H9 (cell line): ENCODE data around the gene SYCP2L. TPM values are rescaled to one million over a fixed set of nuclear protein-coding genes. Genes with fewer than 3 reads are reported as not detected.

Experiments used
- DNase-seq: peaks from one replicate; pipeline ENCODE4 v3.0.0-alpha.2; 2017
- H2AFZ ChIP-seq: one replicate; pipeline ENCODE4 v1.6.1; 2013; ENCODE audit warnings: mild to moderate bottlenecking, low read length, control low read depth, moderate library complexity
- H2AK5ac ChIP-seq: 2 replicates; pipeline ENCODE4 v1.6.1; 2013; ENCODE audit warnings: low read length, control low read depth, mixed read lengths; ENCODE audit not compliant: insufficient read length
- H2BK120ac ChIP-seq: one replicate; pipeline ENCODE4 v1.6.1; 2013; ENCODE audit warnings: low read depth, mild to moderate bottlenecking, low read length, control low read depth, inconsistent platforms; ENCODE audit not compliant: poor library complexity, severe bottlenecking
- H2BK12ac ChIP-seq: 2 replicates; pipeline ENCODE4 v1.6.1; 2013; ENCODE audit warnings: low read length, control low read depth, mixed read lengths, low read depth; ENCODE audit not compliant: insufficient read length
- H2BK15ac ChIP-seq: 2 replicates; pipeline ENCODE4 v1.6.1; 2013; ENCODE audit warnings: low read depth, low read length, control low read depth
- H2BK20ac ChIP-seq: one replicate; pipeline ENCODE4 v1.6.1; 2013; ENCODE audit warnings: low read depth, mild to moderate bottlenecking, low read length, control low read depth, inconsistent platforms; ENCODE audit not compliant: poor library complexity, severe bottlenecking
- H2BK5ac ChIP-seq: 2 replicates; pipeline ENCODE4 v1.6.1; 2013; ENCODE audit warnings: low read length, control low read depth, mixed read lengths; ENCODE audit not compliant: insufficient read length
- H3K14ac ChIP-seq: 2 replicates; pipeline ENCODE4 v1.6.1; 2013; ENCODE audit warnings: low read length, control low read depth; ENCODE audit not compliant: insufficient read depth
- H3K18ac ChIP-seq: 2 replicates; pipeline ENCODE4 v1.6.1; 2013; ENCODE audit warnings: low read depth, mild to moderate bottlenecking, mixed read lengths, low read length, control low read depth; ENCODE audit not compliant: insufficient read length
- H3K23ac ChIP-seq: 2 replicates; pipeline ENCODE4 v1.6.1; 2013; ENCODE audit warnings: low read length, control low read depth, mixed read lengths, low read depth; ENCODE audit not compliant: insufficient read length
- H3K23me2 ChIP-seq: 2 replicates; pipeline ENCODE4 v1.6.1; 2013; ENCODE audit warnings: low read depth, mild to moderate bottlenecking, mixed read lengths, low read length, control low read depth; ENCODE audit not compliant: insufficient read length, poor library complexity, severe bottlenecking
- H3K27ac ChIP-seq: 2 replicates; pipeline ENCODE4 v1.5.1; 2013; ENCODE audit warnings: low read length, control low read depth, mixed read lengths, low read depth; ENCODE audit not compliant: insufficient read length
- H3K27me3 ChIP-seq: 2 replicates; pipeline ENCODE4 v1.6.1; 2013; ENCODE audit warnings: low read length, control low read depth, inconsistent platforms; ENCODE audit not compliant: insufficient read depth
- H3K4ac ChIP-seq: 2 replicates; pipeline ENCODE4 v1.6.1; 2013; ENCODE audit warnings: low read depth, mild to moderate bottlenecking, control low read depth, inconsistent platforms, low read length, moderate library complexity
- H3K4me1 ChIP-seq: 2 replicates; pipeline ENCODE4 v1.6.1; 2013; ENCODE audit warnings: low read length, control low read depth, inconsistent platforms; ENCODE audit not compliant: insufficient read depth
- H3K4me2 ChIP-seq: 2 replicates; pipeline ENCODE4 v1.6.1; 2013; ENCODE audit warnings: low read length, control low read depth, mixed read lengths; ENCODE audit not compliant: insufficient read length, insufficient read depth
- H3K56ac ChIP-seq: 2 replicates; pipeline ENCODE4 v1.6.1; 2013; ENCODE audit warnings: low read depth, mild to moderate bottlenecking, mixed read lengths, low read length, control low read depth; ENCODE audit not compliant: insufficient read length
- H3K79me1 ChIP-seq: 2 replicates; pipeline ENCODE4 v1.6.1; 2013; ENCODE audit warnings: low read depth, mild to moderate bottlenecking, moderate library complexity, low read length, control low read depth, inconsistent platforms; ENCODE audit not compliant: insufficient read depth, poor library complexity, severe bottlenecking
- H3K79me2 ChIP-seq: 2 replicates; pipeline ENCODE4 v1.6.1; 2013; ENCODE audit warnings: low read length, control low read depth, inconsistent platforms; ENCODE audit not compliant: insufficient read depth
- H3K9ac ChIP-seq: 2 replicates; pipeline ENCODE4 v1.6.1; 2013; ENCODE audit warnings: low read length, control low read depth, mixed read lengths; ENCODE audit not compliant: insufficient read length; ENCODE audit errors: extremely low read depth
- H3K9me3 ChIP-seq: one replicate; pipeline ENCODE4 v1.6.1; 2013; ENCODE audit warnings: low read depth, low read length, inconsistent platforms; ENCODE audit not compliant: control insufficient read depth
- H3T11ph ChIP-seq: one replicate; pipeline ENCODE4 v1.6.1; 2013; ENCODE audit warnings: mild to moderate bottlenecking, low read length, control low read depth, inconsistent platforms
- H4K20me1 ChIP-seq: one replicate; pipeline ENCODE4 v1.6.1; 2013; ENCODE audit not compliant: control insufficient read depth, insufficient read length, insufficient read depth
- H4K5ac ChIP-seq: 2 replicates; pipeline ENCODE4 v1.6.1; 2013; ENCODE audit warnings: low read depth, mild to moderate bottlenecking, mixed read lengths, low read length, control low read depth; ENCODE audit not compliant: insufficient read length
- H4K8ac ChIP-seq: replicated peaks from 2 replicates; pipeline ENCODE4 v1.6.1; 2013; ENCODE audit warnings: low read length, control low read depth, mixed read lengths, low read depth; ENCODE audit not compliant: insufficient read length
- H4K91ac ChIP-seq: 2 replicates; pipeline ENCODE4 v1.6.1; 2013; ENCODE audit warnings: low read depth, mild to moderate bottlenecking, moderate library complexity, mixed read lengths, low read length, control low read depth; ENCODE audit not compliant: insufficient read length
- H3K27ac Mint-ChIP-seq, 3 experiments: 2 replicates in 2 of 3; 3 replicates in 1 of 3; pipeline ENCODE4 v1.8.0; 2020 to 2021; ENCODE audit warnings: mixed read lengths in 3 of 3, mild to moderate bottlenecking in 1 of 3, moderate library complexity in 1 of 3
- H3K27me3 Mint-ChIP-seq: 2 replicates; pipeline ENCODE4 v1.8.0; 2021; ENCODE audit warnings: low read depth, mild to moderate bottlenecking, moderate library complexity, mixed read lengths
- H3K36me3 Mint-ChIP-seq, 3 experiments: 2 replicates in 2 of 3; 3 replicates in 1 of 3; pipeline ENCODE4 v1.8.0; 2020 to 2021; ENCODE audit warnings: low read depth in 3 of 3, mixed read lengths in 3 of 3; ENCODE audit not compliant: insufficient read depth in 1 of 3
- H3K4me1 Mint-ChIP-seq, 2 experiments: 2 replicates each; pipeline ENCODE4 v1.8.0; 2020; ENCODE audit warnings: mixed read lengths in 2 of 2
- H3K4me3 Mint-ChIP-seq, 2 experiments: 2 replicates in 1 of 2; 3 replicates in 1 of 2; pipeline ENCODE4 v1.8.0; 2020 to 2021; ENCODE audit warnings: mild to moderate bottlenecking in 2 of 2, mixed read lengths in 2 of 2, moderate library complexity in 1 of 2
- H3K9me3 Mint-ChIP-seq, 2 experiments: 2 replicates in 1 of 2; 3 replicates in 1 of 2; pipeline ENCODE4 v1.8.0; 2020; ENCODE audit warnings: mild to moderate bottlenecking in 2 of 2, mixed read lengths in 2 of 2, moderate library complexity in 1 of 2
- CTCF ChIP-seq: fragments of 200-600 bp; sonication (generic); conservative IDR thresholded peaks from 3 replicates; pipeline ENCODE4 v1.8.0; 2021; ENCODE audit warnings: antibody characterized with exemption, mild to moderate bottlenecking
- WGBS: extraction: QIAGEN DNeasy Blood & Tissue Kit; methylation state at CpG from one replicate; pipeline ENCODE4 v1.1.7; 2013; ENCODE audit warnings: missing lambda C conversion rate, low lambda C conversion rate, mixed read lengths; ENCODE audit not compliant: insufficient read length; ENCODE audit errors: extremely low coverage; 5-methylcytosine and 5-hydroxymethylcytosine counted together
- total RNA-seq: library from RNA; stranded (reverse); gene quantifications from 2 replicates; pipeline ENCODE4 v1.2.1, GENCODE V29; 2021

Gene SYCP2L
- total RNA-seq, 1 experiment from 2014 or later: 3.5 TPM

- H3K4me2 ChIP-seq: no peak overlapping the region
- H3K14ac ChIP-seq: no peak overlapping the region
- H3K9me3 Mint-ChIP-seq: no peaks in the 10 kb centered on the region
- H4K8ac ChIP-seq: no peak overlapping the region
- H2AFZ ChIP-seq: no peak overlapping the region
- no peak overlapping the region for H3K9ac ChIP-seq
- no peaks in the 10 kb centered on the region for H3K79me1 ChIP-seq
- no peak overlapping the region for H2BK15ac ChIP-seq
- no peak overlapping the region for H2BK12ac ChIP-seq
- no peak overlapping the region for H4K5ac ChIP-seq
- no peak for TF ChIP-seq CTCF
- no peaks in the 10 kb centered on the region for H3K4me1 ChIP-seq
- no peak overlapping the region for H3K27ac Mint-ChIP-seq
- peaks cover 0 to 10% (median 1%) of the 10 kb centered on the region in 3 experiments; a peak in 3 of 7 replicates for H3K36me3 Mint-ChIP-seq
- DNase-seq: no peak
- no peak overlapping the region for H3K27ac ChIP-seq
- no peaks in the 10 kb centered on the region for H3K23me2 ChIP-seq
- H3K4ac ChIP-seq: no peak overlapping the region
- no peaks in the 10 kb centered on the region for H3K27me3 ChIP-seq
- H3K23ac ChIP-seq: no peak overlapping the region
- H3K56ac ChIP-seq: no peak overlapping the region
- no peaks in the 10 kb centered on the region for H3K79me2 ChIP-seq
- no peak overlapping the region for H3T11ph ChIP-seq
- H3K27me3 Mint-ChIP-seq: no peaks in the 10 kb centered on the region; the same call in 1 of the 2 replicates
- no peaks in the 10 kb centered on the region for H3K4me1 Mint-ChIP-seq
- H3K18ac ChIP-seq: no peak overlapping the region
- no CpG with 5 or more reads among the region's 7 CpGs for WGBS
- no peak overlapping the region for H2AK5ac ChIP-seq
- no peaks in the 10 kb centered on the region for H3K9me3 ChIP-seq
- no peak overlapping the region for H2BK120ac ChIP-seq
- H4K20me1 ChIP-seq: no peaks in the 10 kb centered on the region
- H2BK5ac ChIP-seq: no peak overlapping the region
- H4K91ac ChIP-seq: no peak overlapping the region
- H2BK20ac ChIP-seq: no peak overlapping the region
- no peak overlapping the region for H3K4me3 Mint-ChIP-seq
These were observed 17.2 kb downstream of the SYCP2L start for GRCh38 chr6:10904015-10904414.
